GM23248 (cell line): ENCODE results near the gene BLMH. TPM values are rescaled to one million over a fixed set of nuclear protein-coding genes. Genes with fewer than 3 reads are reported as not detected.

Experiments
- DNase-seq: peaks from one replicate; pipeline ENCODE4 v3.0.0-alpha.2; 2015
- H2AFZ ChIP-seq: fragments of 200-600 bp; sonication (generic); 2 replicates; pipeline ENCODE4 v1.6.1; 2016; ENCODE audit warnings: antibody characterized with exemption
- H3F3A ChIP-seq: fragments of 200-600 bp; sonication (generic); 2 replicates; pipeline ENCODE4 v1.6.1; 2016; ENCODE audit warnings: mild to moderate bottlenecking, antibody characterized with exemption, mixed run types; ENCODE audit not compliant: insufficient read depth
- H3K27ac ChIP-seq: fragments of 200-600 bp; sonication (generic); 2 replicates; pipeline ENCODE4 v1.5.1; 2016; ENCODE audit warnings: mild to moderate bottlenecking
- H3K27me3 ChIP-seq: fragments of 200-600 bp; sonication (generic); replicated peaks from 2 replicates; pipeline ENCODE4 v1.6.1; 2016; ENCODE audit warnings: mild to moderate bottlenecking; ENCODE audit not compliant: insufficient read depth
- H3K36me3 ChIP-seq: fragments of 200-600 bp; sonication (generic); 2 replicates; pipeline ENCODE4 v1.6.1; 2016; ENCODE audit warnings: low read depth, mild to moderate bottlenecking
- H3K4me1 ChIP-seq: fragments of 200-600 bp; sonication (generic); 2 replicates; pipeline ENCODE4 v1.6.1; 2016; ENCODE audit warnings: mild to moderate bottlenecking; ENCODE audit not compliant: insufficient read depth
- H3K4me2 ChIP-seq: fragments of 200-600 bp; sonication (generic); one replicate; pipeline ENCODE4 v1.6.1; 2016; ENCODE audit warnings: mild to moderate bottlenecking; ENCODE audit not compliant: unreplicated experiment
- H3K4me3 ChIP-seq: fragments of 200-600 bp; sonication (generic); 2 replicates; pipeline ENCODE4 v1.5.1; 2016; ENCODE audit warnings: mild to moderate bottlenecking
- H3K79me2 ChIP-seq: fragments of 200-600 bp; sonication (generic); 2 replicates; pipeline ENCODE4 v1.6.1; 2016; ENCODE audit warnings: mild to moderate bottlenecking; ENCODE audit not compliant: insufficient read depth
- H3K9ac ChIP-seq: fragments of 200-600 bp; sonication (generic); 2 replicates; pipeline ENCODE4 v1.6.1; 2016; ENCODE audit warnings: mild to moderate bottlenecking
- H3K9me2 ChIP-seq: fragments of 200-600 bp; sonication (generic); 2 replicates; pipeline ENCODE4 v1.6.1; 2016; ENCODE audit warnings: mixed run types, mild to moderate bottlenecking, moderate library complexity; ENCODE audit not compliant: insufficient read depth
- H3K9me3 ChIP-seq: fragments of 200-600 bp; sonication (generic); one replicate; pipeline ENCODE4 v1.6.1; 2017; ENCODE audit warnings: low read depth
- H4K20me1 ChIP-seq: fragments of 200-600 bp; sonication (generic); 2 replicates; pipeline ENCODE4 v1.6.0; 2016; ENCODE audit not compliant: insufficient read depth
- EZH2 ChIP-seq: fragments of 200-600 bp; sonication (generic); IDR thresholded peaks from 2 replicates; pipeline ENCODE4 v1.6.1; 2018; ENCODE audit warnings: antibody characterized with exemption, mild to moderate bottlenecking; ENCODE audit not compliant: insufficient read depth, poor library complexity, severe bottlenecking
- EZH2phosphoT487 ChIP-seq: fragments of 200-600 bp; sonication (generic); IDR thresholded peaks from 2 replicates; pipeline ENCODE4 v1.6.1; 2018; ENCODE audit warnings: antibody characterized with exemption, moderate library complexity, mild to moderate bottlenecking, low read depth; ENCODE audit not compliant: insufficient read depth
- WGBS, 2 experiments: methylation state at CpG; one replicate each; pipeline ENCODE4 v1.1.6; 2015 to 2017; ENCODE audit warnings: low lambda C conversion rate in 2 of 2, low coverage in 1 of 2; ENCODE audit errors: missing lambda C conversion rate in 2 of 2; 5-methylcytosine and 5-hydroxymethylcytosine counted together
- in situ Hi-C: fragments of 300-500 bp; cut with MboI; formaldehyde crosslinking; loops from 2 replicates; pipeline ENCODE4 v1.15.0; 2020
- polyA plus RNA-seq: library from polyadenylated mRNA; unstranded; fragments of >200 nt; fragmentation: Nextera tagmentation; extraction: Ambion mirVana; gene quantifications from 2 replicates; pipeline ENCODE4 v1.2.1, GENCODE V29; 2016
- total RNA-seq: library from RNA; depleted of rRNA; stranded (reverse); fragments of >200 nt; shearing (Covaris generic); gene quantifications from 2 replicates; pipeline ENCODE4 v1.2.3, GENCODE V29; 2014

The BLMH gene
- total and polyA plus RNA-seq, 2 experiments from 2014 or later: 17.3 to 22.4 TPM

DNA sequence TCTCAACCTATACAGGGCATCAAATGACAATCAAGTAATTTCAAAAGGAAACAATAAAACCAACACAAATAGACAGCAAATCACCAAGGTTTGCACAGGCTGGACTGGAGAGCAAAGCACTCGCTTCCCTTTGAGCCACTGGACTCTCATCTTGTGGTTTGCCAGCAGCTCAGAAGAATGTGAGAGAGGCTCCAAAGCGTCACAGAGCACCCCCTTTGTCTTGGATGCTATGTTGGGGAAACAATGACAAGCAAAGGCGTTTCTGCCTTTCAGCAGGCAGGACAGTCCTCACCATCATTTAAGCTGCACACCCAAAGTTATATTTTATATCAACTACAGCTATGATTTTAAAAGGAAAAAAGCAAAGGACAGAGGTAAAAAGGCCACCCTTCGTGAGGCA lies 69.5 kb downstream of the BLMH start:
- H3K9me3 ChIP-seq: no peaks in the 10 kb centered on the region
- H3K79me2 ChIP-seq: no peaks in the 10 kb centered on the region
- WGBS, 2 experiments: 79 to 84% methylated on average over 4 of the region's 4 CpGs
- H3K27ac ChIP-seq: no peak overlapping the region
- no peak for DNase-seq
- no peaks in the 10 kb centered on the region for H3K9me2 ChIP-seq
- 0 out of 2 replicates have a peak, but pooled peaks cover 4% of the 10 kb centered on the region for H3K27me3 ChIP-seq
- H3K36me3 ChIP-seq: no peaks in the 10 kb centered on the region
- H3K4me1 ChIP-seq: no peaks in the 10 kb centered on the region
- in situ Hi-C loops: no loop called here
- no peak overlapping the region for H3K4me2 ChIP-seq
- H4K20me1 ChIP-seq: no peaks in the 10 kb centered on the region
- no peaks in the 10 kb centered on the region for H3F3A ChIP-seq
- no peak overlapping the region for H2AFZ ChIP-seq
- H3K4me3 ChIP-seq: no peak overlapping the region
- no peak overlapping the region for H3K9ac ChIP-seq
- TF ChIP-seq EZH2phosphoT487: no peak
- TF ChIP-seq EZH2: no peak

- in situ Hi-C loops: no loop called here
- H3K79me2 ChIP-seq: no peaks in the 10 kb centered on the region
- no peaks in the 10 kb centered on the region for H3K36me3 ChIP-seq
- no peak overlapping the region for H3K9ac ChIP-seq
- 0 out of 2 replicates have a peak, but pooled peaks cover 4% of the 10 kb centered on the region for H3K27me3 ChIP-seq
- H2AFZ ChIP-seq: no peak overlapping the region
- no peaks in the 10 kb centered on the region for H3F3A ChIP-seq
- no peak for DNase-seq
- TF ChIP-seq EZH2phosphoT487: no peak
- no peak for TF ChIP-seq EZH2
- H3K4me1 ChIP-seq: no peaks in the 10 kb centered on the region
- no peaks in the 10 kb centered on the region for H4K20me1 ChIP-seq
- H3K9me2 ChIP-seq: no peaks in the 10 kb centered on the region
- no peak overlapping the region for H3K27ac ChIP-seq
- WGBS, 2 experiments: 80 to 99% methylated on average over 6 to 9 of the region's 10 CpGs
- no peaks in the 10 kb centered on the region for H3K9me3 ChIP-seq
- no peak overlapping the region for H3K4me3 ChIP-seq
- no peak overlapping the region for H3K4me2 ChIP-seq
Measured at GRCh38 chr17:30221346-30221745, 70.4 kb downstream of the BLMH start.

GRCh38 chr17:30220414-30220813 lies 71.3 kb downstream of the BLMH start:
- Histone ChIP-seq H3K4me3 (no peak overlapping the region), H3K27ac (no peak overlapping the region), H2AFZ (no peak overlapping the region), H3K9ac (no peak overlapping the region), H3K27me3 (no peaks in the 10 kb centered on the region), H3F3A (no peaks in the 10 kb centered on the region), H3K9me2 (no peaks in the 10 kb centered on the region), H3K36me3 (no peaks in the 10 kb centered on the region), H3K9me3 (no peaks in the 10 kb centered on the region), H3K4me2 (no peak overlapping the region), H4K20me1 (no peaks in the 10 kb centered on the region), H3K4me1 (no peaks in the 10 kb centered on the region), H3K79me2 (no peaks in the 10 kb centered on the region)
- 68 to 72% methylated on average over 5 of the region's 5 CpGs for WGBS, 2 experiments
- TF ChIP-seq EZH2phosphoT487 (no peak), EZH2 (no peak)
- DNase-seq: no peak
- in situ Hi-C loops: no loop called here

DNA sequence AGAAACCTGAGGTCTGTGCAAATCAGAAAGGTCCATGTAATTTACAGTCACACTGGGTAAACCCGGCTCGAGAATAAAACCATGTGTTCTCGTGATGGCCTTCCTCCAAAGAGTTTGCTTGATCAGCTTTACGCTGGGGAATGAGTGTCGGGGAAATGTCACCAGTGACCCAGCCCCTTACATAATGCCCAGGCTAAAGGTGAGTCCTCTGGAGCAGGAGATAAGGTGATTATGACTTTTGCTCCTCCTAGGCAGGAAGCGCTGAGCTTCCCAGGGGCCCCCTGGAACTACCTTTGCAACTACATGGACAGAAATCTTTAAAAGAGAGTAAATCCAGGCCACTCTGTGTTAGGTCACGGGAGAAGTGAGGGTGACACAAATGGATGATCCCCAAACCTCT lies 71.9 kb downstream of the BLMH start:
- Histone ChIP-seq H3K4me1 (no peaks in the 10 kb centered on the region), H3K36me3 (no peaks in the 10 kb centered on the region), H3K9me2 (no peaks in the 10 kb centered on the region), H3K4me2 (no peak overlapping the region), H3K9ac (no peak overlapping the region), H4K20me1 (no peaks in the 10 kb centered on the region), H3K27me3 (no peaks in the 10 kb centered on the region), H2AFZ (no peak overlapping the region), H3K79me2 (no peaks in the 10 kb centered on the region), H3K9me3 (no peaks in the 10 kb centered on the region), H3K4me3 (no peak overlapping the region), H3F3A (no peaks in the 10 kb centered on the region), H3K27ac (no peak overlapping the region)
- WGBS, 2 experiments: 54 to 57% methylated on average over 7 of the region's 7 CpGs
- no peak for TF ChIP-seq EZH2phosphoT487
- TF ChIP-seq EZH2: no peak
- in situ Hi-C loops: no loop called here
- DNase-seq: no peak

DNA sequence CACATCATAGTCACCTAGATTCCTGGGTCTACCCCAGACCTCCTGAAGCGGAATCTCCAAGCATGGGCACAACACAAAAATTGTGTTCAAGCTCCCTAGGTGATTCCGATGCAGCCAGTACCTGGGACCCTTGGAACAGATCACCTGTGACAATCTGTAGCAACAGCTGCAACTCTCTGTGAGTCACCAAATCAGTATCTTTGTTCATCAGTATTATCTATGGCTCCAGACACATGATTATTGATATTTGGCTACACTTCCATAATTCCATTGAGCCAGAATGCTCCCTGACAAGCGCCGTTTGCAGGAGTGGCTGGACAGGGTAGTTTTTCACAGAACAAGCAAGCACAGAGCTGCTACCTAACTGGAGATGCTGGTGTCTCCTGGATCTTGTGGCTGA lies 72.4 kb downstream of the BLMH start:
- Histone ChIP-seq H3K9ac (no peak overlapping the region), H3K9me2 (no peaks in the 10 kb centered on the region), H3K79me2 (no peaks in the 10 kb centered on the region), H3K27me3 (no peaks in the 10 kb centered on the region), H3K4me2 (no peak overlapping the region), H3F3A (no peaks in the 10 kb centered on the region), H3K4me1 (no peaks in the 10 kb centered on the region), H4K20me1 (no peaks in the 10 kb centered on the region), H3K4me3 (no peak overlapping the region), H3K36me3 (no peaks in the 10 kb centered on the region), H3K27ac (no peak overlapping the region), H2AFZ (no peak overlapping the region), H3K9me3 (no peaks in the 10 kb centered on the region)
- in situ Hi-C loops: no loop called here
- no peak for DNase-seq
- TF ChIP-seq EZH2phosphoT487: no peak
- no peak for TF ChIP-seq EZH2
- WGBS, 2 experiments: 81 to 89% methylated on average over 4 of the region's 4 CpGs
